B cell (primary cell): ENCODE data around the gene AP3D1. TPM values are rescaled to one million over a fixed set of nuclear protein-coding genes. Genes with fewer than 3 reads are reported as not detected.

Experiments used
- ATAC-seq: fragments of 200-7000 bp; cut with Tn5 transposase; one replicate; pipeline ENCODE4 v1.10.0; 2021; ENCODE audit warnings: low read depth, mild to moderate bottlenecking, moderate number of reproducible peaks, moderate library complexity
- CTCF ChIA-PET: fragments of 350-600 bp; sonication (Branson Sonifier 250); formaldehyde crosslinking; loops from one replicate; lab custom pipeline; 2021; ENCODE audit warnings: antibody characterized with exemption, inconsistent platforms; lab: Charles Lee
- POLR2A ChIA-PET: fragments of 350-600 bp; sonication (Branson Sonifier 250); formaldehyde crosslinking; loops from one replicate; lab custom pipeline; 2021; ENCODE audit warnings: antibody characterized with exemption; lab: Charles Lee
- DNase-seq: peaks from one replicate; pipeline ENCODE4 v3.0.0; 2013
- H2AFZ ChIP-seq: 2 replicates; pipeline ENCODE4 v1.6.1; 2012; ENCODE audit warnings: mild to moderate bottlenecking, low read depth, low read length; ENCODE audit not compliant: insufficient read depth, poor library complexity, severe bottlenecking
- H3K27ac ChIP-seq, 2 donors: 1 replicate in 1 of 2; 2 replicates in 1 of 2; pipeline ENCODE4 v1.5.1; 2012 to 2013; ENCODE audit warnings: low read length in 2 of 2, mild to moderate bottlenecking in 2 of 2, moderate library complexity in 1 of 2
- H3K27me3 ChIP-seq, 4 experiments: fragments of 200-600 bp in 1 of 4; sonication (generic) in 1 of 4; replicated peaks in 1 of 4; 1 replicate in 2 of 4; 2 replicates in 2 of 4; pipeline versions ENCODE4 v1.6.1 to v1.7.0; 2013 to 2016; ENCODE audit warnings: low read length in 3 of 4, mild to moderate bottlenecking in 2 of 4, mixed read lengths in 1 of 4, moderate library complexity in 1 of 4; ENCODE audit not compliant: insufficient read depth in 4 of 4, control insufficient read depth in 3 of 4; ENCODE audit errors: control extremely low read depth in 1 of 4
- H3K36me3 ChIP-seq, 2 experiments: replicated peaks in 1 of 2; 1 replicate in 1 of 2; 2 replicates in 1 of 2; pipeline versions ENCODE4 v1.6.1 to v1.7.1; 2013; ENCODE audit warnings: low read length in 1 of 2; ENCODE audit not compliant: insufficient read depth in 2 of 2, control insufficient read depth in 1 of 2; ENCODE audit errors: control extremely low read depth in 1 of 2, extremely low read depth in 1 of 2
- H3K4me1 ChIP-seq, 2 donors: fragments of 200-600 bp in 1 of 2; sonication (generic) in 1 of 2; 1 replicate in 1 of 2; 2 replicates in 1 of 2; pipeline versions ENCODE4 v1.5.1 to v1.6.1; 2013 to 2017; ENCODE audit warnings: low read length in 2 of 2; ENCODE audit not compliant: control insufficient read depth in 2 of 2, insufficient read depth in 2 of 2
- H3K4me2 ChIP-seq: replicated peaks from 2 replicates; pipeline ENCODE3; 2012; ENCODE audit warnings: mild to moderate bottlenecking, low read depth, low read length; ENCODE audit not compliant: poor library complexity, severe bottlenecking
- H3K4me3 ChIP-seq, 5 experiments: fragments of 200-600 bp in 1 of 5; sonication (generic) in 1 of 5; 1 replicate in 3 of 5; 2 replicates in 2 of 5; pipeline versions ENCODE4 v1.5.1 to v1.7.0; 2011 to 2016; ENCODE audit warnings: low read length in 4 of 5, mild to moderate bottlenecking in 4 of 5, low read depth in 2 of 5, control low read depth in 1 of 5, moderate library complexity in 1 of 5; ENCODE audit not compliant: insufficient read depth in 1 of 5; ENCODE audit errors: control extremely low read depth in 1 of 5, extremely low read depth in 1 of 5
- H3K79me2 ChIP-seq: fragments of 200-600 bp; sonication (generic); one replicate; pipeline ENCODE4 v1.6.0; 2016; ENCODE audit warnings: low read length; ENCODE audit not compliant: control insufficient read depth, insufficient read depth
- H3K9ac ChIP-seq: fragments of 200-600 bp; sonication (generic); 2 replicates; pipeline ENCODE4 v1.6.1; 2017; ENCODE audit warnings: mild to moderate bottlenecking, low read length, moderate library complexity
- H3K9me3 ChIP-seq, 3 donors: one replicate each; pipeline versions ENCODE4 v1.6.1 to v1.7.1; 2013; ENCODE audit warnings: low read length in 2 of 3; ENCODE audit not compliant: control insufficient read depth in 2 of 3, insufficient read depth in 1 of 3; ENCODE audit errors: control extremely low read depth in 1 of 3
- H4K20me1 ChIP-seq: 2 replicates; pipeline ENCODE4 v1.6.0; 2012; ENCODE audit warnings: mild to moderate bottlenecking, low read length; ENCODE audit not compliant: insufficient read depth, control insufficient read depth, poor library complexity, severe bottlenecking
- H3K27ac Mint-ChIP-seq: one replicate; pipeline ENCODE4 v1.8.0; 2021; ENCODE audit warnings: mixed read lengths
- H3K27me3 Mint-ChIP-seq: one replicate; pipeline ENCODE4 v1.8.0; 2021; ENCODE audit warnings: mixed read lengths
- H3K4me1 Mint-ChIP-seq: one replicate; pipeline ENCODE4 v1.8.0; 2021; ENCODE audit warnings: mixed read lengths
- H3K4me3 Mint-ChIP-seq: one replicate; pipeline ENCODE4 v1.8.0; 2021; ENCODE audit warnings: mixed read lengths
- H3K9me3 Mint-ChIP-seq: one replicate; pipeline ENCODE4 v1.8.0; 2022; ENCODE audit warnings: mixed read lengths; ENCODE audit not compliant: insufficient read depth
- CTCF ChIP-seq: fragments of 200-600 bp; IDR thresholded peaks from one replicate; pipeline ENCODE4 v1.8.0; 2022; ENCODE audit warnings: antibody characterized with exemption, mild to moderate bottlenecking
- EZH2 ChIP-seq: IDR thresholded peaks from 2 replicates; pipeline ENCODE4 v1.6.1; 2012; ENCODE audit warnings: borderline replicate concordance, low read depth, mild to moderate bottlenecking, moderate library complexity, low read length; ENCODE audit not compliant: insufficient read depth, poor library complexity, severe bottlenecking
- WGBS: methylation state at CpG from one replicate; pipeline ENCODE4 v1.1.5; 2013; ENCODE audit warnings: missing lambda C conversion rate; ENCODE audit not compliant: insufficient coverage; 5-methylcytosine and 5-hydroxymethylcytosine counted together
- intact Hi-C: fragments of 100-400 bp; cut with micrococcal nuclease; formaldehyde crosslinking; loops from one replicate; pipeline ENCODE4 v1.10.0; 2022
- polyA plus RNA-seq: library from polyadenylated mRNA; depleted of rRNA; stranded (reverse); fragments of >200 nt; gene quantifications from 2 replicates; pipeline ENCODE4 v1.2.3, GENCODE V29; 2012
- total RNA-seq, 2 donors: library from RNA; stranded (reverse); fragments of 120-200 nt in 1 of 2; gene quantifications; 1 replicate in 1 of 2; 2 replicates in 1 of 2; pipeline versions ENCODE4 v1.2.3 to v1.2.4, GENCODE V29; 2013 to 2022

Gene AP3D1
- total and polyA plus RNA-seq, 2 donors (not counting 1 experiment from before 2014, with no cell fraction given): 96.4 to 114 TPM

GRCh38 chr19:2051773-2052704 lies 99.3 kb downstream of the AP3D1 start:
- Histone ChIP-seq H4K20me1 (peaks cover 38% of the 10 kb centered on the region), H3K79me2 (peaks cover 41% of the 10 kb centered on the region), H3K9ac (peak overlapping the region; percentile 61), H2AFZ (peak overlapping the region; percentile 29), H3K36me3 (peaks cover 0 to 25% of the 10 kb centered on the region in 2 experiments), H3K4me3 (peak overlapping the region in 4 of 5 experiments; percentile 32 to 46 (median 38)), H3K9me3 (peaks cover 0 to 3% (median 0%) of the 10 kb centered on the region in 3 donors), H3K27ac (peak overlapping the region; percentile 99), H3K4me2 (peak overlapping the region; percentile 92), H3K4me1 (peaks cover 80 to 84% of the 10 kb centered on the region in 2 donors), H3K27me3 (no peaks in the 10 kb centered on the region)
- peak overlapping the region; percentile 98 for H3K27ac Mint-ChIP-seq
- no peaks in the 10 kb centered on the region for H3K9me3 Mint-ChIP-seq
- H3K27me3 Mint-ChIP-seq: no peaks in the 10 kb centered on the region
- WGBS: 19% methylated on average over 12 of the region's 18 CpGs
- CTCF ChIA-PET: interaction anchor here (0.7 to 2.9 kb wide), 21 partner anchors 9 to 206 kb away, joined by 3 to 51 read pairs (median 4); partner anchors contain the start of gene MOB3A
- intact Hi-C loops: loop anchor here (1.0 to 2.0 kb wide), 5 partner anchors 9 to 99 kb away; partner anchors contain the start of genes AP3D1, IZUMO4 and MOB3A
- peaks cover 66% of the 10 kb centered on the region for H3K4me1 Mint-ChIP-seq
- DNase-seq (peak; percentile 92), ATAC-seq (peak; percentile 9)
- peak overlapping the region; percentile 85 for H3K4me3 Mint-ChIP-seq
- POLR2A ChIA-PET: interaction anchor here (0.5 to 8.2 kb wide), 21 partner anchors 10 to 785 kb away, joined by 3 to 123 read pairs (median 4); partner anchors contain the start of genes IZUMO4 and MOB3A
- TF ChIP-seq CTCF (no peak), EZH2 (no peak)
